HuH-7 (cell line): ENCODE results near the gene WASHC2C.
A peak's percentile ranks its signal among the peaks of the same experiment; 100 is the strongest.
"Not testable (repeated sequence)": the region's sequence is repeated elsewhere in the genome, so short reads cannot be mapped to it uniquely, and the experiment has no call there.

Source experiments
- DNase-seq: peaks from one replicate; pipeline ENCODE4 v3.0.0; 2011; ENCODE audit warnings: low spot score

Gene WASHC2C

DNA sequence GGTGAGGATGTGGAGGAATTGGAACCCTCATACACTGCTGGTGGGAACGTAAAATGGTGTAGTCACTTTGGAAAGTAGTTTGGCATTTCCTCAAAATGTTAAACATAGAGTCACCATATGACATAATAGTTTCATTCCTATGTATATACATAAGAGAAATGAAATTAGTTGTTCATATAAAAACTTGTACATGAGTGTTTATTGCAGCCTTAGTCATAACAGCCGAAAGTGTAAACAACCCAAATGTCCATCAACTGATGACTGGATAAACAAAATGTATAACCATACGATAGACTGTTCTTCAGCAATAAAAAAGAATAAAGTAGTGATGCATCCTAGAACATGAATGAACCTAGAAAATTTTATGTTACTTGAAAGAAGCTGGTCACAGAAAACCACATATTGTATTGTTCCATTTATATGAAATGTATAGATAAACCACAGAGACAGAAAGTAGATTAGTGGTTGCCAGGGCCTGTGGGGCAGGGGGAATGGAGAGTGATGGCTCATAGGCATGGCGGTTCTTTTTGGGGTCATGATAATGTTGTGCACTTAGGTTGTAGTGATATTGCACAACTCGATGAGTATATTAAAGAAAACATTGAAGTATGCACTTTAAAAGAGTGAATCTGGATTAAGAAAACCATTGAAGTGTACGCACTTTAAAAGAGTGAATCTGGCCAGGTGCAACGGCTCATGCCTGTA is 44.8 kb downstream of the WASHC2C start:
- DNase-seq: not testable (repeated sequence)

DNA sequence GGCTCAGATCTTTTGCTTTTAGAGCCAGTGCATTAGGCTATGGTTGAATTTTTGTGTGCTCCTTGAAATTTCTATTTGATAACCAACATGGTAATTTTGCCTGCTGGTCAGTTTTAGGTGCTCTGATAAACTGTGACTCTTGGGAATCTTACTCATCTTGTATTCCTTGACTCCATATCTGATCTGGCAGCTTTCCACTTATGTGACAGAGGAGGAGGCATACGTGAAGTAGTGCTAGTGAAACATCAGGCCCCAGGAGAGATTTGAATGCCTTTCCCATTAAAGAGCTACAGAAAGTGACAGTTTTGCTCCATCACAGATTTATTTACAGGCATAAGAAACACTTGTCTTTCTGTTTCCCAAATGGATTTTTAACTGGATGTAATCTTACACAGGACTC is 59.2 kb downstream of the WASHC2C start:
- DNase-seq: not testable (repeated sequence)

DNA sequence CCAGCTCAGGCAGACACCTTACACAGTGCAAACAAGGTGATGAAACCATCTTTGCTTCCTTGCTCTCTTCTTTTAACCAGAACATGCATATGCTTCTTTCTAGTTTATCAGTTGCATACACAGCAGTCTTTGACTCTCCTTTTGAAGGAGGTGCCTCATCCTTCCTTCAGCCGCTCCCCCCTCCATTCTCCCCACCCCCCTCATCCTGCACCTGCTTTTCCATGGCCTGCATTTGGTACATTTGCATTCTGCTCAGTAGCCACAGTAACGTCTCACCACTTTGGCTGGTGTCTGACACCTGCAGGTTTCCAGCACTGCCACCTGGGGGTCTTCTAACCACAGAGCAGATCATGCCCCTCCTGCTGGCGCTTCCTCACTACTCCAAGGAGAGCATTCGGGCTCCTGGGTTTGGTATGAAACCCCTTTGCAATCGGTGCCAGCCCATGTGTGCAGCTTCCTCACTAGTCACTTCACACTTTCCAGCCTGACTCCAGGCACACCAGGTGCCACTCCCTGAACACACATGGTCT is 60.2 kb downstream of the WASHC2C start:
- DNase-seq: not testable (repeated sequence)

DNA sequence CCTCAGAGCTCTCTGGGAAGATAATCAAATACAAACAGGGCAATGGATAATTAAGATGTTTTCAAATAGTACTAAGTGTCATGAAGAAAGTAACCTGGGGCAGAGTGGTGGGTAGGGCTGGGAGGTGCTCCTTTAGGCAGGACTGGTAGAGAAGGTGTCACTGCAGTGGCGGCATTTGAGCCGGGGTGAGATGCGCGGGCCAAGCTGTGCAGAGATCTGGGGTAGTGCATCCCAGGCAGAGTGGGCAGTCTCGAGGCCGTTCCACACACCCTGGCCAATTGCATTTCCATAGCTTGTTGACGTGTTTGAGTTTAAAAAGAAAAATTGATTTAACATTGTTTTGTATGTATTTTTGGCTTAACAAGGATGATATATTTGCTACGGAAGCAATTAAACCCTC is 62.9 kb downstream of the WASHC2C start:
- DNase-seq: not testable (repeated sequence)

DNA sequence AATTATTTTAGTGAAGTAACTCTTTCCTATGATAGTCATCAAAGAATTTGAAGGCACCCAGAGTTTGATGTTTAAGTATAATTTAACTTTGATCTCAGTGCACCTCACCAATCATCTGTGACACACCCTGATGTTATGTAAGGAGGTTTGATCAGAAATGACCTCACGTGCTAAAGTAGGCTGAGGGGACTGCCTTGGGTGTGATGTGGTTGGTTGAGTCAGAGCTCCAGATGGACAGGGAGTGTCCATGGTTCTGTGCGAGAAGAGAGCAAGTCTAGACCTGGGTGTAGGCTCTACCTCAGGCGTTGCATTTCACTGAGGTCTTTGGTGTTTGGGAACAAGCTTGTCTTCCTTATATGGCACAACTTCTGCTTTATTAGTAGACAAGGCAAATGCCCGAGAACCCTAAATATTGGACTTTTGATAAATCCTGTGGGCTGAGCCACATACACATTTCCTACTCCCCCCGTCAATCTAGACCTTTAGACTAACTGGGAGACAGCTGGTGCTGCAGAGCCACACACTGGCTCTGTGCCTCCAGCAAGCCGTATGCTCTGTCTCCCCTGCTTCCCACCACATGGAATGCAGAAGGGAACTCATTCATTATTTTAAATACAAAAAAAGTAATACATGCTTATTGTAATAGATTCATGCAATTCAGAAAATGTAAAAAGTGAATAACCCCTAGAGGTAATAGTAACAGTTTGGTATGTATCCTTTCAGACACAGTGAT is 63.8 kb downstream of the WASHC2C start:
- DNase-seq: not testable (repeated sequence)

DNA sequence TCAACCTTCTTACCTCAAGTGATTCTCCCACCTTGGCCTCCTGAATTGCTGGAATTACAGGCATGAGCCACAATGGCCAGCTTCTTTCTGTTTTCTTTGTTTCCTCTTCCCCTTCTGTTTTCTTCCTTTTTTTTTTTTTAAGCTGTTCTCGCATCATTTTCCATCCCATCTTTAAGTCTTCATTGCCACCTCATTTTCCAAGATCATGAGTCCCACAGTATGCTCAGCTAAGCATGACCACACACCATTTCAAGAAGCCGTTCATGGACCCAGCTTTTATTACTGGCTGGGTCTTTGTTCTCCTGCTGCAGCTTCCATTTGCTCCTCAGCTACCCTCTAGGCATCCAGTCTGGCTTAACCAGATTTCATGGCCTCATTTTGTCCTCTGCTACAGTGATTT is 67.7 kb downstream of the WASHC2C start:
- not testable (repeated sequence) for DNase-seq

DNA sequence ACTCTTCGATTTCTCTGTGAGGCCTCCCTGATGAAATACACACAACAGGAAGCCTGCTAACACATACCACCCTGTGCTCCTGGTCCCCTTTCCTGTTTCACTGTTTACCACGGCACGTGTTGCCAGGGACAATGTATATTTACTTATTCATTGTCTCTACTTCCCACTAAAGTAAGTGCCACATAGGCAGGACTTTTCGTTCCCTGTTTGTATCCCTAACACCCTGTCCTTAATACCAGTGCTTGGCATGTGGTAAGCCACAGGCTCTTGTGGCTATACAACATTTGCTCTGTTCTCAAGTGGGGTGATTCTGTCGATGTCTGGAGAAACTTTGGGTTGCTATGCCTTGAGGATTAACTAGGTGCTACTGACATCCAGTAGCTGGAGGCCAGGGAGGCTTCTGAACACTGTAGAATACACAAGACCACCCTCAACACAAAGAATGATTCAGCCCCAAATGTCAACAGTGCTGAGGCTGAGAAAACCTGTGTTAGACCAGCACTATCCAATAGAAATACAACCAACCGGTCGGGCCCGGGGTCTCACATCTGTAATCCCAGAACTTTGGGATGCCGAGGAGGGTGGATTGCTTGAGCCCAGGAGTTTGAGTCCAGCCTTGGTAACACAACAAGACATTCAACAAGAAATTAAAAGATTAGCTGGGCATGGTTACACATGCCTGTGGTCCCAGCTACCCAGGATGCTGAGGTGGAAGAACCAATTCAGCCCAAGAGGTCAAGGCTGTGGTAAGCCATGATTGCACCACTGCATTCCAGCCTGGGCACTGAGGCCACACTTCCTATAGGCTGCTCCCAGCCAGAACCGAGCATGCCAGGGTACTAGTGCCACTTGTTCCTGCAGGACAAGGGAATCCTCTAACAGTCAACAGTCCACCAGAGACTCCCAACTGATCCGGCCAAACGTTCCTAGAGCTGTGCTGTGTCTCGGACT is 76.3 kb downstream of the WASHC2C start:
- not testable (repeated sequence) for DNase-seq

DNA sequence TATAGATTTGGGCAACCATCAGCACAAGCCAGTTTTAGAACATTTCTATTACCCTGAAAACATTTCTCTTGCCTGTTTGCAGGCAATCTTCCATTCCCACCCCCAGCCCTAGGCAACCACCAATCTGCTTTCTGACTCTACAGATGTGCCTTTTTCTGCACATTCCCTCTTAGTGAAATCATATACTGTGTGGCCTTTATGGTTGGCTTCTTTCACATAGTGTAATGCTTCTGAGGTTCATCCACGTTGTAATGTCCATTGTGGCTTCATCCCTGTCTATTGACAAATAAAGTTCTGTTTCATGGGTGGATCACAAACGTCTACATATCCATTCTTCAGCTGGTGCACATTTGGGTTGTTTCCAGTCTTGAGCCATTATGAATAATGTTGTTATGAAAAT is 77.9 kb downstream of the WASHC2C start:
- not testable (repeated sequence) for DNase-seq

DNA sequence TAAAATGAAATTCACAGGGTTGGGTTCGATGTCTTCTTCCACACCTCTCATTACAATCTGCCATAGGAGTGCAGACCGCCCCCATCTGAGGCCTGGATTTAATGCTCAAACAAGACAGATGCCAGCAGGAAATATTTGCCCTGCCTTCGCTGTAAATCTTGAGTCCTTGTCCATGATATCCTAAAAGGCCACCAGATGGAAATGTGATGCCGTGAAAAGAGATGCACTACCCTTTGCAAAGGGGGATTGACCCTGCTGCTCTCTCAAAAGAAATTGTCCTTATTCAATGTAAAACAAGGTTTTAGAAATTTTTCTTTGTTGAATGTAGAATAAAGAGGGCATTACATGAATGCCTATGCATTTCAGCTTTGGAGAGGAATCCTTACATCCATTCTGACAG is 82.8 kb downstream of the WASHC2C start:
- DNase-seq: peak; percentile 22

DNA sequence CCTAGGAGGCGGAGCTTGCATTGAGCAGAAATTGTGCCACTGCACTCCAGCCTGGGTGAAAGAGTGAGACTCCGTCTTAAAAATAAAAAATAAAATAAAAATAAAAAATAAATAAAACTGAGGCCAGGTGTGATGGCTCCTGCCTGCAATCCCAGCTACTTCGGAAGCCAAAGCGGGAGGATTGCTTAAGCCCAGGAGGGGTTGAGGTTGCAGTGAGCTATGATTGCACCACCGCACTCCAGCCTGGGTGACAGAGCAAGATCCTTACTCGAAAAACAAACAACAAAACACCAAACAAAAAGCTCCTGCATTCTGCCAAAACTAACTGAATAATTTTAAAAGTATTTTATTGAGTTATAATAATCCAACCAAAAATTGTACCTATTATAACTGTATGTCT is 84.0 kb downstream of the WASHC2C start:
- DNase-seq: no peak

DNA sequence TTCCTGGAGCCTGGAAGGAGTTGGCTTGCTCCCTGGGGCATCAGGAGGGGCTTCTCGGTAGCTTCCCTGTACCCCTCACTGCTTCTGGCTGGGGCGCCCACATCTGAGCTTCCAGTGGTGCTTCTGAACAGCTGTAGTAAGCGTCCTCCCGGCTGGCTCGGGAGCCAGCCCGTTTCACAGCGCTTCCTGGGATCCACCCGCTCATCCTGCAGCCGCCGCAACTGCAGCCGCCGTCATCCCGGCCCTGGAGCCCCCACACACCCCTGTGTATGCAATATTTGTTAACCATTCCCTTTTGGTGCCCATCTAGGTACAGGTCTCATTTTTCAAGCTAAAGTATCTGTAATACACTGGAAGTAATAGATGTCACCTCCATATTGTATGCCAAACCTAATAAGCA is 85.9 kb downstream of the WASHC2C start:
- DNase-seq: not testable (repeated sequence)

DNA sequence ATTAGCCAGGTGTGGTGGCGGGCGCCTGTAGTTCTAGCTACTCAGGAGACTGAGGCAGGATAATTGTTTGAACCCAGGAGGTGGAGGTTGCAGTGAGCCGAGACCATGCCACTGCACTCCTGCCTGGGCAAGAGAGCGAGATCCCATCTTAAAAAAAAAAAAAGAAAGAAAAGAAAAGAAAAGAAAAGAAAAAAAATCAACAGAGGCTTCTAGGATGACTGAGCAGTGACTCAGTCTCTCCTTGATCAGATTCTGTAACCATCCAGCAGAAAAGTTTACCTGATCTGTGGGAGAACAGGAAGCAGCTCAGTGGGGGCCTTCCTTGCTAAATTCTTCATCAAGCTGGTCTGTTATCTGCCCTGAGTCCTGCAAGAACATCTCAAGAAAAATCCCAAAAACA is 87.1 kb downstream of the WASHC2C start:
- DNase-seq: not testable (repeated sequence)

DNA sequence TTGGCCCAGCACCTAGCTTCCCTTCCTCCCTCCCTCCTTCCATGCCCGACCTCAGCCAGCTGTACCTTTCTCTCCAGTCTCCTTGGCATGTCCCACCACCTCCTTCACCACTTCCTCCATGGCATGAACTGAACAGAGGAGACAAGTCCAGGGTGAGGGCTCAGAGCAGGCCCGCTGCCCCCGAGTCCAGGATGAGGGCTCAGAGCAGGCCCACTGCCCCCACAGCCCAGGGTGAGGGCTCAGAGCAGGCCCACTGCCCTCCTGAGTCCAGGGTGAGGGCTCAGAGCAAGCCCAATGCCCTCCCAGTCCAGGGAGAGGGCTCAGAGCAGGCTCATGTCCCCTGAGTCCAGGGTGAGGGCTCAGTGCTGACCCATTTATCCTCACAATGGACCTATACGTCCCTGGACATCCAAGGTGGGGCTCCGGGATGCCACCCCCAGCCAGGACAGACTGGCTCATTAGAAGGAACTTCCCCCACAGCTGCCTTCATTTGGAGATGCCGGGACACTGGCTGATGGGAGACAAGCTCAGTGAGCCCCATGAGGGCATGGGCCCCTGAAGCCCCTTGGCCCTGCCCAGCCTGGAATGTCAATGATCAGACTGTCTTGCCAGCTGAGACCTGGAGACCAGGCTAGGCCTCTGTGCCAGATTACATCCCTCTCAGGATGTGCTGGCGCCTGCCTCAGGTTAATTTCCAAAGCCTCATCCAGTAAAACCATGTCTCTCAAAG is 90.2 kb downstream of the WASHC2C start:
- DNase-seq: no peak

DNA sequence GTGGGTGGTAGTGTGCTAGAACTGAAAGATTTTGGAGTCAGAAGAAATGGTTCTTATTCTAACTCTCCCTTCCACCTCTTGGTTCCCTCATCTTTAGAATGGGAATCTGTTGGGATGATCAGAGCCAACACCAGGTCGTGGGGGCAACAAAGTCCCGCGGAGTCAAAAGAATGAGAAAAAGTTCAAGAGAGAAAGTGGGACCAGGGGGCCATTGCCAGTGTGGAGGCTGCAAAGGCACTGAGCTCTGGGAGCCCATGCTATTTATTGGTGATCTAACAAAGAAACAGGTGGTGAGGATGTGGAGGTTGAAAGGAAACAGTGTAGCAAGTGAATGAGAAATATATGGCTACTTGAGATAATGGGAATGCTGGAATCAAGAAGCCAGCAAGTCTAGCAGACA is 90.8 kb downstream of the WASHC2C start:
- no peak for DNase-seq

DNA sequence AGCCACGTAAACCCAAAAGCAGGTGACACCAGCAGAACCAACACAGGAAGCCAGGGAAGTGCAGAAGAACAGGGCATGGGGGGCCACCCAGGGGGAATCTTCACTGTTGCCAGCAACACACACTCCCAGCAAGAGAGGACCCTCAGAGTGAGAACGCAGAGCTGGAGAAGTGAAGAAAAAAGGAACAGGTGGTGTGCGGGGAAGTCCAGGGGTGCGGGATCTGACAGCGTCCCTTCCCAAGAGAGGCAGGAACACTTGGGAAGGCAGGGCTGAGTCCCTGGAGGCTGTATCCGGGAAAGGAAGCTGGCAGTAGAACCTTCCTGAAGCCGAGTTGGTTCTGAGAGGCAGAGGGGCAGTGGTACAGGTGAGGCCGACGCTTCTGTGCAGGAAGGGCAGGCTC is 92.5 kb downstream of the WASHC2C start:
- DNase-seq: no peak

DNA sequence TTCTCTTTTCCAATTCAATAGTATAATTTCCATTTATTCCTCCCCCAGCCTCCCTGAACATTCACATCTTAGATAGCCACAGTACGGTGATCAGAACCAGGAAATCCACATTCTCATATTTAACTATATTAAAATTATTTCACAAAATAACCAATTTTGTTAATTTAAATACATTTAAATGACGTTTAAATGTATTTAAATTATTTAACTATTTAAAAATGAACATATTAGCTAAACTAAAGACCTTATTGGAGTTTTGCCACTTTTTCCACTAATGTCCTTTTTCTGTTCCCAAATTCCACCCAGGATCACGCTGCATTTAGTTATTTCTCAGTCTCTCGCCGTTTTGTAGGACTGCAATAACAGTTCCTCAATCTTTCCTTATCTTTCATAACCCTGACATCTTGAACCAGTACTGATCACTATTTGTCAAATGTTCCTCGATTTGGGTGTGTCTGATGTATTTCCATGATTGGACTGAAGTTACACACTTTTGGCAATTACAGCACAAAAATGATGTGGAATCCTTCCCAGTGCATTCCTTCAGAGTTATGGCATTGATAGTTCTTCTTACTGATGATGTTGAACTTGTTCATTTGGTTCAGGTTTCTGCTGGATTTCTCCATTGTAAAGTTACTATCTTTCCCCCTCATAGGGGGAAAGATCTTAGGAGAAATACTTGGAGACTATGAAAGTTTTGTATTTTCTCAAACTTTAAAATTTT is 93.2 kb downstream of the WASHC2C start:
- DNase-seq: not testable (repeated sequence)

DNA sequence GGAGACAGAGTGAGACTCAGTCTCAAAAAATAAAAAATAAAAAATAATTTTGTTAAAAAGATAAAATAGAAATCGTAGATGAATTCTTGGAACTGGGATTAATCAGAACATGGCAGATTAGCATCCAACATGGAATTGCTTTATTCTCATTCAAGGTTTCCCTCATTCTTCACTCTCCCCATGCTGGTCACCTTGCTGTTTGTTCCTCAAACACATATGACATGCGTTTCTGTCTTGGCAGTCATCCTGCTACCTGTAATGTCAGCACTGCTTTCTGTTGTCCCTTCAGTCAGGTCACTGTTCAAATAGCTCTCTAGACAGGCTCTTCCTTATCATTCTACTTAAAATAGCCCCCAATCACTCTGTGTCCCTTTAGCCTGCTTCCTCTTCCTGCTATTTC is 95.9 kb downstream of the WASHC2C start:
- not testable (repeated sequence) for DNase-seq
